ENCODE measurements around the gene C1orf115. TPM values are rescaled to one million over a fixed set of nuclear protein-coding genes. Genes with fewer than 3 reads are reported as not detected.

C1orf115 gene, protein sequence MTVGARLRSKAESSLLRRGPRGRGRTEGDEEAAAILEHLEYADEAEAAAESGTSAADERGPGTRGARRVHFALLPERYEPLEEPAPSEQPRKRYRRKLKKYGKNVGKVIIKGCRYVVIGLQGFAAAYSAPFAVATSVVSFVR
- 1 to 10 TPM in 1 of 2 donors, under 1 TPM in 1; 0.34 to 1.7 TPM for total RNA-seq

DNA sequence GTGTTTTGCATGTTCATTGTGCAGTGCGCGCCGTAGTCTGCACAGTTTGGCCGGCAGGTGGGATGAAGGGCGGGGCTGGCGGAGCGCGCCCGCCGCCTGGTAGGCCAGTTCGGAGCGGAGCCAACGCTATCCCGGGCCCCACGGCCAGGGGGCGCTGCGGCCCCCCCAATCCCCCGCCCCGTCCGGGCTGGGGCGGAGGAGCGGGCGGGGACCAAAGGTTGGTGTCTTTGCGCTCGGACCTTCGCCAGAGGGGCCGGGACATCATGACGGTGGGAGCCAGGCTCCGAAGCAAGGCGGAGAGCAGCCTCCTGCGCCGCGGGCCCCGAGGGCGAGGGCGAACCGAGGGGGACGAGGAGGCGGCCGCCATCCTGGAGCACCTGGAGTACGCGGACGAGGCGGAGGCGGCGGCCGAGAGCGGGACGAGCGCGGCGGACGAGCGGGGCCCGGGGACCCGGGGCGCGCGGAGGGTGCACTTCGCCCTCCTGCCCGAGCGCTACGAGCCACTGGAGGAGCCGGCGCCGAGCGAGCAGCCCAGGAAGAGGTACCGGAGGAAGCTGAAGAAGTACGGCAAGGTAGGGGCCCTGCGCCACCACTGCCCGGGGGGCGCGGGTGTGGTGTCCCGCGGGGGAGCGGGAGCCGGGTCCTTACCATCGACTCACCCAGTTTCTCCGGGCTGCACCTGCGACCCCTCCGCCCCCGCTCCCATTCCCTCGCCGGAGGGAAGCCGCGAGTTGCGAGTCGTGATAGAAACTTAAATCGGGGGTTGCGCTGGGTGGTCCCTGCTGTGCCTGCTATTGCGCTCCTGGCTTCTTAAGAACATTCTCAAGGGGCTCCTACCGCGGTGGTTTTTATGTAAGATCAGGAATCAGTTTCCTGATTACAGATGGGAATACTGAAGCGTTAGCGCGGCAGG, at the start of gene C1orf115:
Gene C1orf115, plus strand, starts transcription at position 224 of the 913 bp plus-strand sequence. Its CDS starts 40 bp downstream, at position 264.

DNA sequence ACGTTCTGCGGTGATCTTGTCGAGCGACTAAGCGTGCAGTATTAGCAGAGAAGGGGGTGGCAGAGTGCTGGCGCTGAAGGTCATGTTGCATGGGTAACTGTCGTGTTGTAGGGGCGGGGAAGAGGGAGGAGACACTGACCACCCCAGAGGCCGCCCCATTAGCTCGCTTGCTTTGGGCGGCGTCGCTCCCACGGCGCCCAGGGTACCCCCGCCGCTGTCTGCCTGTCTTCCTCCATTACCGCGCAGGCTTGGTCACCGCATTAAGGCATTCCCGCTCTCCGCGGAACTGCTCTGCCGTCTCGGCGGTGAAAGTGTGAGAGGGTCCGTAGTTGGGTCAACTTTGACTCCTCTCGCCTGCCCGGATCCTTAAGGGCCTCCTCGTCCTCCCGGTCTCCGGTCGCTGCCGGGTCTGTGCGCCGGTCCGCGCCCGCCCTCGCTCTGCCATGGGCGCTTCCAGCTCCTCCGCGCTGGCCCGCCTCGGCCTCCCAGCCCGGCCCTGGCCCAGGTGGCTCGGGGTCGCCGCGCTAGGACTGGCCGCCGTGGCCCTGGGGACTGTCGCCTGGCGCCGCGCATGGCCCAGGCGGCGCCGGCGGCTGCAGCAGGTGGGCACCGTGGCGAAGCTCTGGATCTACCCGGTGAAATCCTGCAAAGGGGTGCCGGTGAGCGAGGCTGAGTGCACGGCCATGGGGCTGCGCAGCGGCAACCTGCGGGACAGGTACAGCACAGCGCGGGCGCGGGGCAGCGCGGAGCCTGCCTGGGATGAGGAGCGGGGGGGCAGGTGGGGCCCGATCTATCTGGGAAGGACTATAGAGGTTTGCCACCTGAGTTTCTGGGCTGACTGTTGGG, 58.1 kb downstream of the C1orf115 start, which contains the start of gene MTARC2:
Gene MTARC2, plus strand, starts transcription at position 234 of the 846 bp plus-strand sequence. Its CDS starts 210 bp downstream, at position 444.

Other genes starting within 250 kb of the C1orf115 start
- gene MARK1, start 162.2 kb upstream of the C1orf115 start, total RNA-seq, result 1 to 10 TPM; 1.7 to 5.3 TPM
- 1 to 10 TPM; 5.2 to 5.3 TPM for gene MTARC2, start 58.0 kb downstream of the C1orf115 start, total RNA-seq
- 1 to 10 TPM; 2.3 to 4.8 TPM for gene MTARC1, start 96.5 kb downstream of the C1orf115 start, total RNA-seq
- gene HLX, start 189.1 kb downstream of the C1orf115 start, total RNA-seq, result under 1 TPM in 1 of 2 donors, not detected in 1; 0.69 TPM

All from melanocyte of skin (primary cell).